ENCODE results near the gene HEYL.

The HEYL gene

GRCh38 chr1:39679821-39680220, 40.4 kb upstream of the HEYL start:
- no peaks in the 10 kb centered on the region for H3K4me1 ChIP-seq (ENCODE audit: insufficient read depth, low read length, poor library complexity, severe bottlenecking)
- no peaks in the 10 kb centered on the region for H3K9me3 ChIP-seq (ENCODE audit: insufficient read depth, low read depth, low read length)
- H3K4me2 ChIP-seq (ENCODE audit: low read depth, low read length, poor library complexity, severe bottlenecking) = no peak overlapping the region
- H3K27me3 ChIP-seq (ENCODE audit: insufficient read depth, low read length, poor library complexity, severe bottlenecking) = no peaks in the 10 kb centered on the region
- H3K79me2 ChIP-seq (ENCODE audit: insufficient read depth, low read length) = no peaks in the 10 kb centered on the region
- no peaks in the 10 kb centered on the region for H3K9me2 ChIP-seq (replicated peaks; ENCODE audit: low read depth, low read length)
- H4K20me1 ChIP-seq (ENCODE audit: insufficient read depth, low read length, poor library complexity, severe bottlenecking) = no peaks in the 10 kb centered on the region
- no peak overlapping the region for H2AFZ ChIP-seq (ENCODE audit: low read length)
- no peaks in the 10 kb centered on the region for H3K36me3 ChIP-seq (ENCODE audit: insufficient read depth, low read length)
- H3F3A ChIP-seq (ENCODE audit: low read depth) = no peaks in the 10 kb centered on the region
- TF ChIP-seq CTCF (conservative IDR thresholded peaks at IDR 0.05; ENCODE audit: low read length) (no peak), EZH2phosphoT487 (IDR thresholded peaks at IDR 0.05; ENCODE audit: borderline replicate concordance) (no peak)
- no peak overlapping the region for H3K4me3 ChIP-seq (ENCODE audit: low read length, poor library complexity, severe bottlenecking)
- H3K9ac ChIP-seq (ENCODE audit: low read depth, low read length, poor library complexity, severe bottlenecking) = no peak overlapping the region

GRCh38 chr1:39678889-39679288, 39.4 kb upstream of the HEYL start:
- H2AFZ ChIP-seq (ENCODE audit: low read length) = no peak overlapping the region
- no peak overlapping the region for H3K4me3 ChIP-seq (ENCODE audit: low read length, poor library complexity, severe bottlenecking)
- H3K36me3 ChIP-seq (ENCODE audit: insufficient read depth, low read length) = no peaks in the 10 kb centered on the region
- no peaks in the 10 kb centered on the region for H3K4me1 ChIP-seq (ENCODE audit: insufficient read depth, low read length, poor library complexity, severe bottlenecking)
- no peaks in the 10 kb centered on the region for H3K9me2 ChIP-seq (replicated peaks; ENCODE audit: low read depth, low read length)
- no peak overlapping the region for H3K9ac ChIP-seq (ENCODE audit: low read depth, low read length, poor library complexity, severe bottlenecking)
- no peak overlapping the region for H3K4me2 ChIP-seq (ENCODE audit: low read depth, low read length, poor library complexity, severe bottlenecking)
- no peak for TF ChIP-seq EZH2phosphoT487 (IDR thresholded peaks at IDR 0.05; ENCODE audit: borderline replicate concordance)
- no peak for TF ChIP-seq CTCF (conservative IDR thresholded peaks at IDR 0.05; ENCODE audit: low read length)
- no peaks in the 10 kb centered on the region for H3K79me2 ChIP-seq (ENCODE audit: insufficient read depth, low read length)
- H4K20me1 ChIP-seq (ENCODE audit: insufficient read depth, low read length, poor library complexity, severe bottlenecking) = no peaks in the 10 kb centered on the region
- no peaks in the 10 kb centered on the region for H3K27me3 ChIP-seq (ENCODE audit: insufficient read depth, low read length, poor library complexity, severe bottlenecking)
- no peaks in the 10 kb centered on the region for H3F3A ChIP-seq (ENCODE audit: low read depth)
- H3K9me3 ChIP-seq (ENCODE audit: insufficient read depth, low read depth, low read length) = no peaks in the 10 kb centered on the region

- Histone ChIP-seq H2AFZ (ENCODE audit: low read length) (no peak overlapping the region), H3K36me3 (ENCODE audit: insufficient read depth, low read length) (no peaks in the 10 kb centered on the region), H3K4me3 (ENCODE audit: low read length, poor library complexity, severe bottlenecking) (no peak overlapping the region), H3K9me2 (replicated peaks; ENCODE audit: low read depth, low read length) (no peaks in the 10 kb centered on the region), H3K4me1 (ENCODE audit: insufficient read depth, low read length, poor library complexity, severe bottlenecking) (no peaks in the 10 kb centered on the region), H3F3A (ENCODE audit: low read depth) (no peaks in the 10 kb centered on the region), H3K4me2 (ENCODE audit: low read depth, low read length, poor library complexity, severe bottlenecking) (no peak overlapping the region), H4K20me1 (ENCODE audit: insufficient read depth, low read length, poor library complexity, severe bottlenecking) (no peaks in the 10 kb centered on the region), H3K9me3 (ENCODE audit: insufficient read depth, low read depth, low read length) (no peaks in the 10 kb centered on the region), H3K27me3 (ENCODE audit: insufficient read depth, low read length, poor library complexity, severe bottlenecking) (no peaks in the 10 kb centered on the region), H3K79me2 (ENCODE audit: insufficient read depth, low read length) (no peaks in the 10 kb centered on the region), H3K9ac (ENCODE audit: low read depth, low read length, poor library complexity, severe bottlenecking) (no peak overlapping the region)
- no peak for TF ChIP-seq EZH2phosphoT487 (IDR thresholded peaks at IDR 0.05; ENCODE audit: borderline replicate concordance)
- no peak for TF ChIP-seq CTCF (conservative IDR thresholded peaks at IDR 0.05; ENCODE audit: low read length)
These were observed 38.2 kb upstream of the HEYL start for GRCh38 chr1:39677645-39678044.
